Measurements from ENCODE around the gene FHIP1B. TPM values are rescaled to one million over a fixed set of nuclear protein-coding genes. Genes with fewer than 3 reads are reported as not detected.

The FHIP1B gene
- total RNA-seq, 4 donors from 2014 or later = 47.0 to 97.9 (median 60.2) TPM

DNA sequence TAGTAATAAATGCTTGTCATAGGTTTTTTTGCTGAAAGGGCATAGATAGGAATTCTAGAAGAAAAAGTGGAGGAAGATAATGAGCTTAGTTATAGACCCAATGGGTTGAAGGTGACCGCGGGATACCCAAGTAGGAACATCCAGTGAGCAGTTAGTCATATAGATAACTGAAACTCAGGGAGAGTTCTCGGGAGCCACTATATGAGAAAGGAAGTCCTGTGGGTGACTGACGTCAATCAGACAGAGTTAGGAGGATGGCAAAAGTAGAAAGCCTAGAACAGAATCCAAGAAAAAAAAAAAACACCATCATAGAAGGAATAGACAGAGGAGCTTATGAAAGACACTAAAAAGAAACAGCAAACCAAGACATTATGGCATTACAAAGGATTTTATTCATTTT lies 2.8 kb upstream of the FHIP1B start:
- no peak overlapping the region for H3K4me3 ChIP-seq (ENCODE audit: low read depth, poor library complexity, severe bottlenecking)
- 81 to 82% methylated on average over 4 of the region's 4 CpGs for WGBS, 2 donors
- intact Hi-C loops (cut with DNase I; ENCODE audit: low total_unique reads) = no loop called here
- TF ChIP-seq POLR2A (IDR thresholded peaks at IDR 0.05) (no peak), CTCF (IDR thresholded peaks at IDR 0.05) (no peak)
- DNase-seq (ENCODE audit: low spot score in 2 of 2) = no peak

DNA sequence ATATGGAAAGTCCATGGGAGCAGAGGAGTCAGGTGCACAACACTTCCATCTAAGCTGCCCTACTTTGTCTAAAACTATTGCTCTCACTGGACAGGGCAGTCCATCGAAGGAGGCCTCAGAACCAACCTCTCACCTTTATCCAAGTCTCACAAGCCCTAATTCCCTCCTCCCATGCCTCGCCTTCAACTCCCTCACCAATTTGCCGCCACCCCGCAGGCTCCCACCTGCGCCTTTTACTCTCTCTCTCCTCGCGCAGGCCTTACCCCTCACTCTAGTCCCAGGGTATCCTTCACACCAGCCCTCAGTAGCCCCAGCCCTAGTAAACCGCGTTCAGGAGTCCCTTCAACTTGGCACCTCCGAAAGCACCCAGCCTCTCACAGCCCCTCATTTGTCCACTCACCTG lies 451 bp downstream of the FHIP1B start:
- WGBS, 2 donors = 1 to 3% methylated on average over 10 of the region's 10 CpGs
- intact Hi-C loops (cut with DNase I; ENCODE audit: low total_unique reads) = no loop called here
- no peak for TF ChIP-seq POLR2A (IDR thresholded peaks at IDR 0.05)
- TF ChIP-seq CTCF (IDR thresholded peaks at IDR 0.05) = no peak
- DNase-seq (ENCODE audit: low spot score in 2 of 2) = no peak
- peak overlapping the region; percentile 62 for H3K4me3 ChIP-seq (ENCODE audit: low read depth, poor library complexity, severe bottlenecking)

DNA sequence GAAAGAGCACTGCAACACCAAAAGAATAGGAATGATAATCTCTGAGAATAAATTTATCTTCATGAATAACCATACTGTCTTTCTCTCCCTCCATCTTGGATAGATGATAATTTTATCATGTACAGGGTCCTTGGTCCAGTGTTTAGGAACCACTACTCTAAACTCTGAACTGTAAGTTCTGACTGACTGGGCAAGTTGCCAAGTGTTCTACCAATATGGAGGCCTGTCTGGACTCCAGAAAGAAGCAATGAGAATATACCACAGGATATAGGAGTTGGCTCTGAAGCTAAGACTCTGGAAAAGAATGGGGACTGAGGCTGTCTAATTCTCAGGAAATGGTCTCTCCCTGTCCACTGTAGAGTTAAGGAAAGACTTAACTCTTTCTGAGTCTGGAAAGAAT lies 1.5 kb downstream of the FHIP1B start:
- intact Hi-C loops (cut with DNase I; ENCODE audit: low total_unique reads) = no loop called here
- DNase-seq (ENCODE audit: low spot score in 2 of 2) = no peak
- TF ChIP-seq POLR2A (IDR thresholded peaks at IDR 0.05) = no peak
- H3K4me3 ChIP-seq (ENCODE audit: low read depth, poor library complexity, severe bottlenecking) = no peak overlapping the region

- no peak overlapping the region for H3K4me3 ChIP-seq (ENCODE audit: low read depth, poor library complexity, severe bottlenecking)
- WGBS, 2 donors = 65 to 70% methylated on average over 2 of the region's 2 CpGs
- no peak for DNase-seq (ENCODE audit: low spot score in 2 of 2)
- TF ChIP-seq CTCF (IDR thresholded peaks at IDR 0.05) (no peak), POLR2A (IDR thresholded peaks at IDR 0.05) (no peak)
- intact Hi-C loops (cut with DNase I; ENCODE audit: low total_unique reads) = no loop called here
Measured at GRCh38 chr11:6229911-6230310, 4.5 kb downstream of the FHIP1B start.

GRCh38 chr11:6228520-6228919 lies 5.9 kb downstream of the FHIP1B start:
- intact Hi-C loops (cut with DNase I; ENCODE audit: low total_unique reads) = no loop called here
- H3K4me3 ChIP-seq (ENCODE audit: low read depth, poor library complexity, severe bottlenecking) = no peak overlapping the region
- DNase-seq (ENCODE audit: low spot score in 2 of 2) = no peak
- WGBS, 2 donors = 49 to 57% methylated on average over 3 of the region's 3 CpGs
- TF ChIP-seq CTCF (IDR thresholded peaks at IDR 0.05) (no peak), POLR2A (IDR thresholded peaks at IDR 0.05) (no peak)

- 59 to 66% methylated on average over 2 of the region's 2 CpGs for WGBS, 2 donors
- no peak for TF ChIP-seq POLR2A (IDR thresholded peaks at IDR 0.05)
- no peak for TF ChIP-seq CTCF (IDR thresholded peaks at IDR 0.05)
- intact Hi-C loops (cut with DNase I; ENCODE audit: low total_unique reads) = no loop called here
- DNase-seq (ENCODE audit: low spot score in 2 of 2) = no peak
- no peak overlapping the region for H3K4me3 ChIP-seq (ENCODE audit: low read depth, poor library complexity, severe bottlenecking)
Measured at GRCh38 chr11:6225896-6226295, 8.5 kb downstream of the FHIP1B start.
